Epithelial cell of esophagus (primary cell): ENCODE measurements around the gene OSGEP.
A peak's percentile ranks its signal among the peaks of the same experiment; 100 is the strongest.

Experiments
- DNase-seq: peaks from one replicate; pipeline ENCODE4 v3.0.0; 2010; ENCODE audit warnings: low read depth
- H3K4me3 ChIP-seq: 2 replicates; pipeline ENCODE4 v1.5.1; 2011; ENCODE audit warnings: mild to moderate bottlenecking, low read length, control low read depth
- CTCF ChIP-seq: IDR thresholded peaks from 2 replicates; pipeline ENCODE4 v1.5.1; 2011; ENCODE audit warnings: low read depth, mild to moderate bottlenecking, low read length, control low read depth, inconsistent platforms; ENCODE audit not compliant: insufficient read depth; ENCODE audit errors: missing control alignments

OSGEP gene

GRCh38 chr14:20434701-20435581 is 19.7 kb downstream of the OSGEP start:
- TF ChIP-seq CTCF: no peak
- no peak overlapping the region for H3K4me3 ChIP-seq
- DNase-seq: no peak

GRCh38 chr14:20429801-20430669 is 24.6 kb downstream of the OSGEP start:
- H3K4me3 ChIP-seq: no peak overlapping the region
- DNase-seq: no peak

GRCh38 chr14:20428802-20429201 is 25.8 kb downstream of the OSGEP start:
- no peak for DNase-seq
- TF ChIP-seq CTCF: no peak
- no peak overlapping the region for H3K4me3 ChIP-seq

More at GRCh38 chr14:20429801-20430669, 24.6 kb downstream of the OSGEP start:
- TF ChIP-seq CTCF: no peak

- no peak for TF ChIP-seq CTCF
- no peak overlapping the region for H3K4me3 ChIP-seq
- no peak for DNase-seq
Measured at GRCh38 chr14:20428010-20428365, 26.6 kb downstream of the OSGEP start.

- TF ChIP-seq CTCF: no peak
- peak; percentile 71 for DNase-seq
Measured at GRCh38 chr14:20427231-20428009, 27.2 kb downstream of the OSGEP start.

GRCh38 chr14:20424851-20425250 is 29.8 kb downstream of the OSGEP start:
- no peak for DNase-seq
- TF ChIP-seq CTCF: no peak
- H3K4me3 ChIP-seq: no peak overlapping the region

More at GRCh38 chr14:20427231-20428009, 27.2 kb downstream of the OSGEP start:
- no peak overlapping the region for H3K4me3 ChIP-seq
